GM19193 (cell line): Measurements from ENCODE around the gene CLCN3.

Experiments
- POLR2A ChIP-seq: IDR thresholded peaks from 4 replicates; pipeline ENCODE4 v1.6.1; 2011; ENCODE audit not compliant: insufficient read depth, insufficient read length; ENCODE audit errors: extremely low read depth

Gene CLCN3

DNA sequence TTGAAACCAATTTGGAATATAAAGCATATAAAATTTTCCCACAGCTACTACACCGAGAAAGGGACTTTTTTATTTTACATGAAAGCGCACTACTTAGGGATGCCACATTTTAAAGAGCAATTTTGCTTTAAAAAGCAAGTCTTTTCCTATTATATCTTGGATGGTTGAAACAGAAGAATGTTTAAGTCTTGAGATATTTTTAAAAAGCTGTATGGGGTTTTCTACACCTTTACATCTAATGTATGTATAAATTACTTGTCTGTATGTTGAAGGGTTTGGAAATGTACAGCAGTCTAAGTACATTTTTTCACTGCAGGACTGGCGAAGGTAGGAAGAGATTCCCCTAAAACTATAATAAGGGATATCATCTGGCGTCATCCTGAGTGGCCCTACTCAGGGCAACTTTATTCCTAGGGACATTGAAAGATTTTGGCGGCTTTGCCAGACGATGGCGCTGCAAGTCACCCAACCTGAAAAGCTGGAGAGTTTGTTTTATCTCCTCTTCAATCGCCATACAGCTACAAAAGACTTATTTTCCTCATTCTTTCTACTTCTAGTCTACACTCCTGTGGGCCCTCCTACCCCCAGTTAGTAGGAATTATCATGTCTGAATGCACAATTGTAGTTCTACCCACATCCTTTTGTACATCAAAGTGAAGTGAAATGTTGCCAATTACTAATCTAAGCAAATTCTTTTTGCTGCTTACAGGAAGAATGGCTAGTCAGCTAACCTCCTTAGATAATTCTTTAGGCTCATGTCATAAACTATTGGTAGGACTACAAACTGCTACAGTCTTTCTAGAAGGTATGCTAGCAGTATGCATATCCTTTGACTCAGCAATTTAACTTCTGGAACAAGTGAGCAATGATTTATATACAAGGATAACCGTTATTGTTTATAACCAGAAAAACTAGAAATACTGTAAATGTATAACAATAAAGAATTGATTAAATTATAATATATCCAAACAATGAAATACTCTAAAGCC is 7.2 kb upstream of the CLCN3 start:
- no peak for TF ChIP-seq POLR2A

DNA sequence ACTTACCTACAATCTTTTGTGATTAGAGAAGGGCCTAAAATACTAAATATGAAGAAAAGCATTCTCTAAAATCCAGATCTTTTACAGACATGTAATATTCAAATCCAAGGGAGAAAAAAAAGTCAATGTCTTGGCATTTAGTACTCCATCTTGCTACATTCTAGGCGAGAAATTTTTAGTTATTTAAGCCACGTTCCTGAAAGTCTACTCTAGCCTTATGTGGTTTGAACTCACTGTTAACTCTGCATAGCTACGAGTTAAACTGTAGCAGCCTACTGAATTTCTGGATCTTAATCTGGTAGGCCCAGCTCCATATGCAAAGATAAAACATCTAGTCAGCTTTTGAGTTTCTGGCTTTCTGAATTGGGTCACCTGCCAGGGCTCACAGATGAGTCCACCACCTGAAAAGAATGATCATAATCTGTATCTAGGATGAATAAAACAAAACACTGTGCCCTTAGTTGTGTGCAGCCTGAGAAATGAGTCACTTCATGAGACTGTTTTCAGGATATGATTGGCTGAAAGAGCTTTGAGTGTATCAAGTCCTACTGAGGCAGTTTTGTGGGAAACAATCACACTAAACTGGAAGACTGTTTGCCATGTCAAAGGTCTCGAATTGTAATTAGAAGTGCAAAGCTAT is 4.8 kb upstream of the CLCN3 start:
- no peak for TF ChIP-seq POLR2A

DNA sequence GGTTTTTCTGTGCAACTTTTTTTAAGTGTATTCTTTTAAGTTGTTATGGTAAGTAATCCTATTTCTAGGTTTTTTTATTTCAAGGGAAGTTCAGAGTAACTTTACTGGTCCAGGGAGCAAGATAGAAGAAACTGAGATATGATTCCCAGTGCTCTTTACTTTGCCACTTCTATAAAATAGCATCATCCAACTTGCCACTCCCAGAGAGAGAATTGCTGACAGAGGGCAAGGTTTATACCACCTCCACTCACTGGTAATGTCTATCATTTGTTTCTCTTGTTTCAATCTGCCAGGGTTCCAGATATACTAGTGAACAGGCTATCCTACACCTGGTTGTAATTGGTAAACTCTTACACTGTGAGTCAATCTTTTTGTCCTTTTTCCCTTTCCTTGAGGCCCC is 3.5 kb upstream of the CLCN3 start:
- no peak for TF ChIP-seq POLR2A

DNA sequence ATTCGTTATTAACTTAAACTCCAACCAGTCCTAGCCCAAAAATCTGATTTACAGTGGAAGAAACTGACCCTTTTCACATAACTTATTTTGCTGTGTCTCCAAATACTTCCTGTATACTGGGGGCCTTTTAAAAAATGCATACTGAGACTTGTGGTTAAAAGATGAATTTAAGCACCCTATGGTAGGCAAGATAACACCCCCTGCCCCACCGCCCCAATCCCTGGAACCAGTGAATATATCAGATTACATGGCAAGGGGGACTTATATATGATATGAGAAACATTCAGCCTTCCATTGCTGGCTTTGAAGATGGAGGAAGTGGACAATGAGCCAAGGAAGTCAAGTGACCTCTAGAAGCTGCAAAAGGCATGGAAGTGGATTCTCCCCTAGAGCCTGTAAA is 3.1 kb upstream of the CLCN3 start:
- TF ChIP-seq POLR2A, result no peak

DNA sequence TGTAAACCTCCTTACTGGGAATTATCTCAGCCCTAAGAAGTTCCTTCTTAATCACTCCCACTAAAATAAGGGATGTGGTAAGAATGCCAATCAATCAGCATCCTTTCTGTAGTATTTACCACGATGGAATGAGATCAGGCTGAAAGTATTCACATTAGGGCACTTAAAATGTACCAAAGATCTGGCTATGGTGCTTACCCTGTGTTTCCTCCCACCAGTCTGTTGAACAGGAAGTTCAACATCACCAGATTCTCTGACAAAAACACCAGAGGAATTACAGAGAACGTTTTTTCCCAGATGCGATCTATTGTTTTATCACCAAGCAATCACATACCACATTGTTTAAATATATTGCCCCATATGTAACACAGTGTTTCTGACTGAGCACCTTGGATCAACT is 2.1 kb upstream of the CLCN3 start:
- TF ChIP-seq POLR2A, result no peak

DNA sequence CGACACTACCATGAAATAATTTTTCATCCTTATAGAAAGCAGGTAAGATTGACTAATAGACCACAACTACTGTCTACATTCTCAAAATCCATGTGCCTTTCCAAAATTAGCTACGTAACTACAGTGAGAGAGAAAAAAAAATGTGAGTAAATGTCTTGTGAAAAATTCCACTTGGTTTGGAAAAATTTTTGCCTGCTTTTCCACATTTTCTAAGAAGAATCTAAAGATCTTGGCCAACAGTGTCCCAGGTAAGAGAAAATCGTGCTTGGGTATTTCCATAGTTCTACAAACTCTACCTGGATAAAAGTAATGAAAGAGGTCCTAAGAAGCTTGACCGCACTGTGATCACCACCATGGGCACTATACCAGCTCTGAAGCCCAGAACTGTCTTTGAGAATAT is 1.4 kb upstream of the CLCN3 start:
- TF ChIP-seq POLR2A, result no peak

DNA sequence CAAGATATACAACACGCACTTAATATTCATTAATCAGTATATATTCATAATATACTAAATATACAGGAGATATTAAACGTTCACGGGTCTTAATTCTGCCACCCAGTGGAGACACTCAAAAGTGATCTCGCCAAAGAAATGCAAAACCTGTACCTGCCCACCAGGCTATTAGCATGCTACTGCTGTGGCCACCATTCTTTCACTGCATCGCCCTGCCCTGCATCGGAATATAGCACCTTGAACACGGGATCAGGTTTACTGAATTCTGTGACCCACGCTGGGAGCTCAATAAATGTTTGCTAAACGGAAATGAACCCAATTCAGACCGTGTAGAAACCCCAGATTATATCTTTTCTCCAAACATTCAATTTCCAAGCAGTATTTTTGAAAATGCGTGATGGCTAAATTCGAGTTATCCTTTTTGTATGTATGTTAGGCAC is 840 bp upstream of the CLCN3 start:
- no peak for TF ChIP-seq POLR2A

DNA sequence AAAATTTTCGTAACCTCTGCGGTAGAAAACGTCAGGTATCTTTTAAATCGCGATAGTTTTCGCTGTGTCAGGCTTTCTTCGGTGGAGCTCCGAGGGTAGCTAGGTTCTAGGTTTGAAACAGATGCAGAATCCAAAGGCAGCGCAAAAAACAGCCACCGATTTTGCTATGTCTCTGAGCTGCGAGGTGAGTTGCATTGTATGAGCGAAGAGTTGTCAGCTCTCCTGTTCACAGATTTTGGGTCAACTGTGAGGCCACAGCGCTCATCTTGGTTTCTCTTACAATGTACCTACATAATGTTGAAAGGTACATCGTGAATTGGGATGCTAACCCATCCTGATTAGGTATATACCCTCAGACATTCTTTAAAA is 486 bp downstream of the CLCN3 start:
- no peak for TF ChIP-seq POLR2A

DNA sequence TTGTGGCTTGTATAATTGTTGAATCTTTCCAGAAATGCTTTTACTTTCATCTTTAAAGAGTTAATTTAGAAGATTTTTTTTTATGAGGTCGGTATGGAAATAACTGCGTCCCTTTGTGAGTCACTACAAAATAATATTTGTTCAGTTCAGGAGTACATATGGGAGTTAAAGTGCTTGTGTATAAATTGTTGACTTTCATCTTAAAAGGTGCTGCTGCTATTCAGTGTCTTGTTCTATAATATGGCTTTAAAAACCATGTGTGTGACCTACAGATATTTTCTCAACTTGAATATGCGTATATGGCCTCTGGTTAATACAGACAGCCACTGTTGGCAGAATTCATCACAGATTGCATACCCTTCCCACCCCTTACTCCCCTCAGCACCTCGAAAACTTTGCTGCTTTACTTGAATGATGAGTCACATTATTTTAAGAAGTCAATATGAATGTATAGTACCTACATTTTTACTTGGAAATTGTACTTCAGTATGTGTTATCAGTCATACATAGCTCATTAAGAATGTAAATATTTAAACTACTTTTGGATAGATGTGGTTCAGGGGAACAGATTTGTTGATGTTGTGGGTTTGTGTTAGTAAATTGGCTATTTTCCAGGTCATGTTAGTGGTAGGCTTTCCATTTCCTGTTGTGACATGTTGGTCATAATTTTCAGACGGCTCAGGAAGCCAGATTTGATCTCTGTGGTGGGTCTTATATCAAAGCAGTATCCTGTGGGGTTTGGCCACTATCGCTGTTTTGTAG is 1.5 kb downstream of the CLCN3 start:
- TF ChIP-seq POLR2A, result no peak

DNA sequence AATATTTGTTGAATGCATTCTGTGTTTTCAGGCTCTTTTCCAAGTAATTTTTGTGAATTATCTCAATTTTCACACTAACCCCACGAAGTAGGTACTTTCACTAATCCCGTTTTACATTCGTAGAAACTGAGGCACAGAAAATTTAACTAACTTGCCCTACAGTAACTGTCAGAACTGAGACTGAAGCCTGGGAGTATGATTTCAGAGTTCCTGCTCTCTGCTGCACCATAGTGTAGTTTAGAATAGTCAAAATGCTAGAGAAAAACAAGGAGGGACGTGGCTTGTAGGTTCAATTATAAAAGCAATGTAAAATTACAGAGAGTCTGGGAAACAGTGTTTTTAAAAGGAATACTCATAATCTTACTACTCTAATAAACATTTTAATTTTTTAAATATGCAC is 2.2 kb downstream of the CLCN3 start:
- no peak for TF ChIP-seq POLR2A

DNA sequence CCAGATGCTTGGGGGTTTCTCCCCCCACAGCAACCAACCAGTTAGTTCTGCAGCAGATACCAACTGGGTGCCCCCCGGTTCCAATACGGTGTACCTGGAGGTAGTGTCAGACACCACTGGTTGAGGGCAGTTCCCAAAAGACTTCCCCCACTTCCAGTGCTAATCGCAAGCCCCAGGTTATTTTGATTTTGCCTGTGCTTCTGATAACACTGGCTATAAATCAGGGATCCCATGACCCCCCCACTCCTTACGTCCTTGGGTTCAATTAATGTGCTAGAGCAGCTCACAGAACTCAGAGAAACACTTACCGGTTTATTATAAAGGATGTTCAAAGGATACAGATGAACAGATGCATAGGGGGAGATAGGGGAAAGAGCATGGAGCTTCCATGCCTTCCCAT is 5.5 kb downstream of the CLCN3 start:
- no peak for TF ChIP-seq POLR2A

DNA sequence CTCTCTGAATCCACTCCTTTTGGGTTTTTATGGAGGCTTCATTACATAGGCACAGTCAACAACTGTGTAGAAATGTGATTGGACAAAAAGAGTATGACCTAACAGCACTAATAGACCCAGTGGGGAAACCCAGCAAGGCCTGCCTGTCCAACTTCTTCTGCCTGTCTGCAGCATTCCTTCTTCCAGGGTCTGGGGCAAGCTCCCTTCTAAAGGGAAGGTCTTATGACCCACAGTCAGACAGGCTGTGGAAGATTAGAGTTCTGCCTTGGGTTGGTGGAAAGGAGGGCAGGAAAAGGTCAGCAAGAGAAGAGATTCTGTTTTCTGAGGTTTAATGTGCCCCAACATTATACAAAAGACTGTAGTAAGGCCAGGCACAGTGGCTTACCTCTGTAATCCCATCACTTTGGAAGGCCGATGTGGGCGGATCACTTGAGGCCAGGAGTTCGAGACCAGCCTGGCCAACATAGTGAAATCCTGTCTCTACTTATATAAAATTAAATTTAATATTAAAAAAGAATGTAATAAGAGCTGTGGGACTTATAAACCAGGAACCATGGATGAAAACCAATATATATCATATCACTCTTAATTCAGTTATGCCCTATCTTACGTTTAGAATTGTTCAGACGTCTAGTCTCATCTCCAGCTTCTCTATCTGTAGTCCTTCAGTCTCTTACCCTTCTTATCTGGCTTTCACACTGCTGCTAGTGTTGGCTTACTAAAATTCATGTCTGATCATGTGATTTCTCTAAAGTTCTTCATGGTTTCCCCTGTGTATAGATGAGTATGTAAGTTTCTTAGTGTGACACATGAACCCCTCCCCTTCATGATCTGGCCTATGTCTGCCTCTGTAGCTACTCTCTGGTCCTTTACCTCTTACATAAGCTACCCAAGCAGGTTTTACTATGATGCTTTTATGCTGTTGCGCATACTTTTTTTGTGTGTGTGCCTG is 6.2 kb downstream of the CLCN3 start:
- TF ChIP-seq POLR2A, result no peak

DNA sequence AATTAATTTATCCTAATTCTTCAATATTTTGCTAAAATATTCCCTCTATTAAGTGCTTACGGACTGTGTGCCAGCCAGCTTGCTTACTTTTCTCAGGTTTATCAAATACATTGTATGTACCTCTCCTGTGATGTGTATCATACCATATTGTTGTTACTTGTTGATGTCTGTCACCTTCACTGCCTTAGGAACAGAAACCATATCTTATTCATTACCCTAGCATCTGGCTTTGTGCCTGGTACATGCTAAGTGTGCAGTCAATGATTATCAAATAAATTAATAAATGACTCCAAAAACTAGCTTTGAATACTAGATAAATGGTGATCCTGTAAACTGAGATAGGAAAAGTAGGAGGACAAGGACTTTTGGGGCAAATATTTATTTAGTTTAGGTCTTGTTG is 6.9 kb downstream of the CLCN3 start:
- no peak for TF ChIP-seq POLR2A

DNA sequence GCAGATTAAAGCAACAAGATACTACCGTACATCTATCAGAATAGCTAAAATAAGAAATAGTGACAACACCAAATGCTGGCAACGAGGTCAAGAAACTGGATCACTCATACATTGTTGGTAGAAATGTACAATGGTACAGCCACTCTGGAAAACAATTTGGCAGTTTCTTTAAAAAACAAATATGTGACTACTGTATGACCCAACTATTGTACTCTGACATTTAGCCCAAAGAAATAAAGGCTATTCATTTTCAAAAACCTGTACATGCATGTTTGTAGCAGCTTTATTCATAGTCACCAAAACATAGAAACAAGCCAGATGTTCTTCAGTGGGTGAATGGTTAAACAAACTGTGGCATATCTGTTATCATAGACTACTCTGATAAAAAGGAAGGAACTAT is 8.2 kb downstream of the CLCN3 start:
- TF ChIP-seq POLR2A, result no peak
